Mucosa of descending colon (tissue), 3 donors: ENCODE data around the gene ZBTB7A. TPM values are rescaled to one million over a fixed set of nuclear protein-coding genes. Genes with fewer than 3 reads are reported as not detected.

ENCODE experiments used
- ATAC-seq: fragments of 200-7000 bp; cut with Tn5 transposase; one replicate; pipeline ENCODE4 v1.9.1; 2020; ENCODE audit warnings: mild to moderate bottlenecking, moderate library complexity
- DNase-seq, 3 donors: peaks; one replicate each; pipeline ENCODE4 v3.0.0-alpha.2; 2020
- H3K36me3 ChIP-seq: fragments of 200-600 bp; one replicate; pipeline ENCODE4 v1.8.0; 2021; ENCODE audit warnings: low read depth, mild to moderate bottlenecking
- H3K4me1 ChIP-seq: fragments of 200-600 bp; one replicate; pipeline ENCODE4 v1.8.0; 2021; ENCODE audit warnings: low read depth, mild to moderate bottlenecking
- H3K4me3 ChIP-seq: fragments of 200-600 bp; one replicate; pipeline ENCODE4 v1.8.0; 2021; ENCODE audit warnings: mild to moderate bottlenecking
- H3K9me3 ChIP-seq: fragments of 200-600 bp; one replicate; pipeline ENCODE4 v1.8.0; 2021; ENCODE audit warnings: mild to moderate bottlenecking
- CTCF ChIP-seq: fragments of 200-600 bp; IDR thresholded peaks from one replicate; pipeline ENCODE4 v1.8.0; 2022; ENCODE audit warnings: antibody characterized with exemption, mild to moderate bottlenecking
- intact Hi-C, 2 donors: fragments of 100-400 bp; cut with DNase I in 1 of 2; cut with micrococcal nuclease in 1 of 2; formaldehyde crosslinking; loops; one replicate each; pipeline versions ENCODE4 v1.11.0 to v1.11.1; 2022; cut with DNase I, micrococcal nuclease
- total RNA-seq, 3 donors: library from RNA; stranded (reverse); fragmentation: NEBNext Ultra II Directional in 2 of 3; extraction: Animal tissue kit (Norgen Biotek cat#: 25700) in 2 of 3; gene quantifications; one replicate each; pipeline versions ENCODE4 v1.2.1 to v1.2.4, GENCODE V29; 2021 to 2023
- donor health status: DM: no; HTN: no; CAD: no; lungs with moderate emphysema.
- donor health status: DM: no; HTN: no; CAD: no.
- donor health status: DM: no; HTN: yes; CAD: no.

Gene ZBTB7A
- total RNA-seq, 3 donors from 2014 or later: 104 to 115 (median 112) TPM

GRCh38 chr19:4102339-4103079 is 35.8 kb upstream of the ZBTB7A start:
- Histone ChIP-seq H3K9me3 (no peaks in the 10 kb centered on the region), H3K36me3 (peaks cover 4% of the 10 kb centered on the region), H3K4me1 (no peaks in the 10 kb centered on the region), H3K4me3 (no peak overlapping the region)
- DNase-seq (no peak), ATAC-seq (no peak)
- intact Hi-C loops: no loop called here
- no peak for TF ChIP-seq CTCF

GRCh38 chr19:4101496-4101770 is 34.7 kb upstream of the ZBTB7A start:
- Histone ChIP-seq H3K36me3 (peaks cover 4% of the 10 kb centered on the region), H3K4me3 (no peak overlapping the region), H3K4me1 (no peaks in the 10 kb centered on the region), H3K9me3 (no peaks in the 10 kb centered on the region)
- no peak for TF ChIP-seq CTCF
- intact Hi-C loops: no loop called here
- no peak for ATAC-seq
- no peak for DNase-seq

- Histone ChIP-seq H3K36me3 (peaks cover 4% of the 10 kb centered on the region), H3K4me3 (no peak overlapping the region), H3K4me1 (no peaks in the 10 kb centered on the region), H3K9me3 (no peaks in the 10 kb centered on the region)
- intact Hi-C loops: no loop called here
- ATAC-seq (no peak), DNase-seq (no peak)
- TF ChIP-seq CTCF: no peak
Observed at GRCh38 chr19:4100647-4101495, 34.2 kb upstream of the ZBTB7A start.

GRCh38 chr19:4099041-4099764 is 32.5 kb upstream of the ZBTB7A start:
- intact Hi-C loops: no loop called here
- Histone ChIP-seq H3K4me3 (no peak overlapping the region), H3K36me3 (peaks cover 4% of the 10 kb centered on the region), H3K4me1 (peaks cover 8% of the 10 kb centered on the region), H3K9me3 (no peaks in the 10 kb centered on the region)
- DNase-seq (no peak), ATAC-seq (no peak)
- TF ChIP-seq CTCF: no peak

GRCh38 chr19:4098493-4098892 is 31.8 kb upstream of the ZBTB7A start:
- Histone ChIP-seq H3K4me1 (peaks cover 10% of the 10 kb centered on the region), H3K36me3 (peaks cover 4% of the 10 kb centered on the region), H3K4me3 (no peak overlapping the region), H3K9me3 (no peaks in the 10 kb centered on the region)
- no peak for TF ChIP-seq CTCF
- intact Hi-C loops: no loop called here
- no peak for ATAC-seq
- DNase-seq: no peak
